HUES6 (cell line): ENCODE data around the gene MYLIP.

Experiments used
- H3K27ac ChIP-seq: 2 replicates; pipeline ENCODE4 v1.7.0; 2013; ENCODE audit warnings: low read depth, mild to moderate bottlenecking, low read length, inconsistent platforms
- H3K27me3 ChIP-seq: 2 replicates; pipeline ENCODE4 v1.6.1; 2013; ENCODE audit warnings: low read length; ENCODE audit not compliant: control insufficient read depth, insufficient read depth
- H3K36me3 ChIP-seq: 2 replicates; pipeline ENCODE4 v1.6.1; 2013; ENCODE audit warnings: low read length; ENCODE audit not compliant: control insufficient read depth, insufficient read depth
- H3K4me1 ChIP-seq: 2 replicates; pipeline ENCODE4 v1.6.1; 2013; ENCODE audit warnings: low read length; ENCODE audit not compliant: control insufficient read depth, insufficient read depth
- H3K4me3 ChIP-seq: 2 replicates; pipeline ENCODE4 v1.5.1; 2013; ENCODE audit warnings: low read depth, low read length
- H3K9ac ChIP-seq: one replicate; pipeline ENCODE4 v1.6.1; 2013; ENCODE audit warnings: mild to moderate bottlenecking, low read length
- H3K9me3 ChIP-seq: 2 replicates; pipeline ENCODE4 v1.6.1; 2013; ENCODE audit warnings: low read depth, low read length; ENCODE audit not compliant: control insufficient read depth, insufficient read depth

The MYLIP gene

GRCh38 chr6:16129623-16130401 is 926 bp downstream of the MYLIP start:
- H3K4me1 ChIP-seq = peaks cover 17% of the 10 kb centered on the region
- no peaks in the 10 kb centered on the region for H3K9me3 ChIP-seq
- 0 out of 2 replicates have a peak, but pooled peaks cover 3% of the 10 kb centered on the region for H3K27me3 ChIP-seq
- peak overlapping the region; percentile 84 for H3K4me3 ChIP-seq
- no peak overlapping the region; the same call in 1 of the 2 replicates for H3K27ac ChIP-seq
- peaks cover 19% of the 10 kb centered on the region for H3K36me3 ChIP-seq
- peak overlapping the region; percentile 93 for H3K9ac ChIP-seq

GRCh38 chr6:16130437-16130891 is 1.6 kb downstream of the MYLIP start:
- Histone ChIP-seq H3K27me3 (0 out of 2 replicates have a peak, but pooled peaks cover 3% of the 10 kb centered on the region), H3K9me3 (no peaks in the 10 kb centered on the region), H3K4me1 (peaks cover 20% of the 10 kb centered on the region), H3K4me3 (peak overlapping the region; percentile 84), H3K36me3 (peaks cover 19% of the 10 kb centered on the region), H3K9ac (peak overlapping the region; percentile 93), H3K27ac (no peak overlapping the region)

GRCh38 chr6:16130932-16131387 is 2.1 kb downstream of the MYLIP start:
- no peak overlapping the region for H3K27ac ChIP-seq
- 0 out of 2 replicates have a peak, but pooled peaks cover 3% of the 10 kb centered on the region for H3K27me3 ChIP-seq
- H3K9me3 ChIP-seq = no peaks in the 10 kb centered on the region
- H3K9ac ChIP-seq = peak overlapping the region; percentile 93
- peaks cover 19% of the 10 kb centered on the region for H3K36me3 ChIP-seq
- peak overlapping the region; percentile 84 for H3K4me3 ChIP-seq
- peaks cover 20% of the 10 kb centered on the region for H3K4me1 ChIP-seq

GRCh38 chr6:16132909-16133308 is 4.0 kb downstream of the MYLIP start:
- Histone ChIP-seq H3K4me3 (no peak overlapping the region), H3K36me3 (peaks cover 26% of the 10 kb centered on the region), H3K27me3 (0 out of 2 replicates have a peak, but pooled peaks cover 3% of the 10 kb centered on the region), H3K9me3 (no peaks in the 10 kb centered on the region), H3K4me1 (peaks cover 20% of the 10 kb centered on the region), H3K9ac (no peak overlapping the region), H3K27ac (no peak overlapping the region)

- Histone ChIP-seq H3K36me3 (peaks cover 29% of the 10 kb centered on the region), H3K27me3 (0 out of 2 replicates have a peak, but pooled peaks cover 3% of the 10 kb centered on the region), H3K9me3 (no peaks in the 10 kb centered on the region), H3K9ac (no peak overlapping the region), H3K4me1 (peaks cover 25% of the 10 kb centered on the region), H3K27ac (no peak overlapping the region), H3K4me3 (no peak overlapping the region)
These were observed 5.5 kb downstream of the MYLIP start for GRCh38 chr6:16134430-16134829.

GRCh38 chr6:16135066-16135465 is 6.2 kb downstream of the MYLIP start:
- H3K36me3 ChIP-seq = peaks cover 29% of the 10 kb centered on the region
- no peaks in the 10 kb centered on the region for H3K27me3 ChIP-seq
- no peak overlapping the region for H3K27ac ChIP-seq
- H3K9ac ChIP-seq = no peak overlapping the region
- no peaks in the 10 kb centered on the region for H3K9me3 ChIP-seq
- peaks cover 25% of the 10 kb centered on the region for H3K4me1 ChIP-seq
- no peak overlapping the region for H3K4me3 ChIP-seq

- Histone ChIP-seq H3K9ac (no peak overlapping the region), H3K4me1 (peaks cover 18% of the 10 kb centered on the region), H3K4me3 (no peak overlapping the region), H3K27ac (no peak overlapping the region), H3K36me3 (peaks cover 37% of the 10 kb centered on the region), H3K9me3 (no peaks in the 10 kb centered on the region), H3K27me3 (no peaks in the 10 kb centered on the region)
These were observed 7.2 kb downstream of the MYLIP start for GRCh38 chr6:16136091-16136490.

GRCh38 chr6:16136621-16137450 is 8.0 kb downstream of the MYLIP start:
- Histone ChIP-seq H3K27ac (no peak overlapping the region), H3K27me3 (no peaks in the 10 kb centered on the region), H3K9ac (no peak overlapping the region), H3K9me3 (no peaks in the 10 kb centered on the region), H3K4me1 (peaks cover 14% of the 10 kb centered on the region; the same call in 1 of the 2 replicates), H3K4me3 (no peak overlapping the region), H3K36me3 (peaks cover 45% of the 10 kb centered on the region)

- no peak overlapping the region for H3K27ac ChIP-seq
- H3K9ac ChIP-seq = no peak overlapping the region
- H3K4me1 ChIP-seq = peaks cover 14% of the 10 kb centered on the region; the same call in 1 of the 2 replicates
- H3K9me3 ChIP-seq = 0 out of 2 replicates have a peak, but pooled peaks cover 2% of the 10 kb centered on the region
- H3K4me3 ChIP-seq = no peak overlapping the region
- H3K27me3 ChIP-seq = no peaks in the 10 kb centered on the region
- H3K36me3 ChIP-seq = peaks cover 51% of the 10 kb centered on the region
These were observed 8.5 kb downstream of the MYLIP start for GRCh38 chr6:16137451-16137801.

GRCh38 chr6:16139556-16139955 is 10.7 kb downstream of the MYLIP start:
- Histone ChIP-seq H3K4me3 (no peak overlapping the region), H3K9me3 (0 out of 2 replicates have a peak, but pooled peaks cover 2% of the 10 kb centered on the region), H3K27me3 (no peaks in the 10 kb centered on the region), H3K27ac (no peak overlapping the region), H3K36me3 (peaks cover 52% of the 10 kb centered on the region), H3K4me1 (peaks cover 10% of the 10 kb centered on the region; the same call in 1 of the 2 replicates), H3K9ac (no peak overlapping the region)
